ENCODE measurements around the gene PDCD4.
A peak's percentile ranks its signal among the peaks of the same experiment; 100 is the strongest.
"Not testable (repeated sequence)": the region's sequence is repeated elsewhere in the genome, so short reads cannot be mapped to it uniquely, and the experiment has no call there.

The PDCD4 gene

GRCh38 chr10:110862961-110863360, 8.8 kb upstream of the PDCD4 start:
- DNase-seq = no peak

- DNase-seq = no peak
Observed at GRCh38 chr10:110863361-110863760, 8.4 kb upstream of the PDCD4 start.

- DNase-seq = no peak
Observed at GRCh38 chr10:110863956-110864355, 7.8 kb upstream of the PDCD4 start.

GRCh38 chr10:110864662-110865140, 7.0 kb upstream of the PDCD4 start:
- peak; percentile 57 for DNase-seq

GRCh38 chr10:110865186-110865808, 6.4 kb upstream of the PDCD4 start:
- no peak for DNase-seq

GRCh38 chr10:110865809-110866482, 5.8 kb upstream of the PDCD4 start:
- DNase-seq = no peak

GRCh38 chr10:110867011-110867806, 4.5 kb upstream of the PDCD4 start:
- DNase-seq = not testable (repeated sequence)

GRCh38 chr10:110867807-110868465, 3.8 kb upstream of the PDCD4 start:
- no peak for DNase-seq

- peak; percentile 57 for DNase-seq
Observed at GRCh38 chr10:110868981-110869380, 2.7 kb upstream of the PDCD4 start.

GRCh38 chr10:110870823-110871297, 868 bp upstream of the PDCD4 start:
- no peak for DNase-seq

GRCh38 chr10:110872145-110872983, 636 bp downstream of the PDCD4 start:
- peak; percentile 75 for DNase-seq

GRCh38 chr10:110872984-110873923, 1.5 kb downstream of the PDCD4 start:
- no peak for DNase-seq

GRCh38 chr10:110873951-110874350, 2.2 kb downstream of the PDCD4 start:
- DNase-seq = no peak

GRCh38 chr10:110876000-110876399, 4.3 kb downstream of the PDCD4 start:
- DNase-seq = no peak

- DNase-seq = no peak
Observed at GRCh38 chr10:110876788-110877187, 5.1 kb downstream of the PDCD4 start.

- no peak for DNase-seq
Observed at GRCh38 chr10:110880012-110880411, 8.3 kb downstream of the PDCD4 start.

- DNase-seq = no peak
Observed at GRCh38 chr10:110881247-110881646, 9.5 kb downstream of the PDCD4 start.

- DNase-seq = no peak
Observed at GRCh38 chr10:110881905-110882304, 10.2 kb downstream of the PDCD4 start.

- no peak for DNase-seq
Observed at GRCh38 chr10:110883924-110884323, 12.2 kb downstream of the PDCD4 start.

- DNase-seq = no peak
Observed at GRCh38 chr10:110885932-110886674, 14.4 kb downstream of the PDCD4 start.
